OCI-LY3 (cell line): ENCODE measurements around the gene BICDL1.
A peak's percentile ranks its signal among the peaks of the same experiment; 100 is the strongest.

Experiments used
- H2AFZ ChIP-seq: fragments of 200-600, 300-600 bp; shearing (Covaris generic); 2 replicates; pipeline ENCODE4 v1.6.0; 2014; ENCODE audit warnings: antibody characterized with exemption, low read depth, low read length
- H3K27ac ChIP-seq: fragments of 200-600, 300-600 bp; sonication (generic); 2 replicates; pipeline ENCODE4 v1.5.1; 2014; ENCODE audit warnings: mild to moderate bottlenecking, low read length, moderate library complexity, mixed read lengths
- H3K27me3 ChIP-seq: fragments of 200-600, 300-600 bp; sonication (generic); 2 replicates; pipeline ENCODE4 v1.6.1; 2014; ENCODE audit warnings: low read depth, low read length, mixed read lengths
- H3K36me3 ChIP-seq: fragments of 200-600, 300-600 bp; sonication (generic); replicated peaks from 2 replicates; pipeline ENCODE3; 2014; ENCODE audit warnings: low read depth, low read length, mixed read lengths
- H3K4me1 ChIP-seq: fragments of 300-600, 200-600 bp; sonication (generic); 2 replicates; pipeline ENCODE4 v1.6.1; 2014; ENCODE audit warnings: low read length, mixed read lengths
- H3K4me2 ChIP-seq: fragments of 200-600, 300-600 bp; sonication (generic); 2 replicates; pipeline ENCODE4 v1.6.1; 2014; ENCODE audit warnings: low read length, mixed read lengths
- H3K4me3 ChIP-seq: fragments of 300-600, 200-600 bp; sonication (generic); 2 replicates; pipeline ENCODE4 v1.5.1; 2014; ENCODE audit warnings: antibody characterized with exemption, mild to moderate bottlenecking, low read length, moderate library complexity
- H3K79me2 ChIP-seq: fragments of 300-600, 200-600 bp; shearing (Covaris generic); 2 replicates; pipeline ENCODE4 v1.6.1; 2014; ENCODE audit warnings: mild to moderate bottlenecking, low read length, mixed read lengths
- H3K9ac ChIP-seq: fragments of 300-600, 200-600 bp; shearing (Covaris generic); 2 replicates; pipeline ENCODE4 v1.6.0; 2014; ENCODE audit warnings: mild to moderate bottlenecking, low read length, moderate library complexity
- H3K9me3 ChIP-seq: fragments of 200-600, 300-600 bp; shearing (Covaris generic); 2 replicates; pipeline ENCODE4 v1.6.1; 2014; ENCODE audit warnings: low read length, mixed read lengths; ENCODE audit not compliant: insufficient read depth
- H4K20me1 ChIP-seq: fragments of 200-600, 300-600 bp; sonication (generic); 2 replicates; pipeline ENCODE4 v1.6.1; 2016; ENCODE audit warnings: low read length, mixed read lengths; ENCODE audit not compliant: insufficient read depth
- EZH2phosphoT487 ChIP-seq: fragments of 200-600 bp; shearing (Covaris generic); IDR thresholded peaks from 2 replicates; pipeline ENCODE4 v1.6.1; 2018; ENCODE audit warnings: antibody characterized with exemption, mixed run types, low read depth
- TF ChIP-seq, protein P1 (sequence below): fragments of 200-600, 300-600 bp; sonication (generic); IDR thresholded peaks from 2 replicates; pipeline ENCODE4 v1.5.1; 2014; ENCODE audit warnings: antibody characterized with exemption, low read length, low read depth

BICDL1 gene

DNA sequence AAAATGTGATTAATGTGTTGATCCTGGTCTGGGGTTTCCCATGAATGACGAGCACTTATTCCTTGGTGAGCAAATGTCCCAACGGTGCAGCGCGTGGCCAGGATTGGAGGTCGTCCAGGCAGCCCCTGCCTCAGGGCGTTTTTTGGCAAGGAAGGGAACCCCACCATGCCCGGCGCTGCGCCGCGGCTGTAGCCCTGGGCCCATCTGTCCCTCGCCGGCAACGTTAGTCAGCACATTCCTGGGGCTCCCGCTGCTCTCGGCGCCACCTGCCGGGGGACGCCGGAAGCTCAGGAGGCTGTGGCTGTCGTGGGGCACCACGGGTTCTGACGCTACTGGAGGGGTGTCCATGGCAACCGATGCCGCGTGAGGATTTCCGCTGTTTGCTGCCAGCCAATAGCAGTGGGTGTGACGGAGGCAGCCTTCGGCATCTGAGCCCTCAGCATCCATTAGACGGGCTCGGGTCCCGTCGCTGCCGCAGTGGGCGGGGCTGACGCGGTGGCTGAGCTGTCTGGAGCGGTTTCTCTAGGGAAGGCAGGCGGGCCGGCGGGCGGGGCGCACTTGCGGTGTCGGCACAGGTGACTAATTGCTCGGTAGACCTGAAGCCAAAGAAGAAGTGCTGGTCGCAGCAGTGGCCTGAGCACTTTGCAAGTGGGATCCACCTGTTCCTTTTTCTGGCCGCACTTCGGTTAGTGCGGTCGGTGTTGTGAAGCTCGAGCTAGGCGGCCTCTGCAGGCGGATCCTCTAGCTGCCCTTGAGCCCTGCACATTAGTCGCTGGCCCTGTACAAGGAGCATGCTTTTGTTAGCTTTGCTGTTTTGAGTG is 98.0 kb downstream of the BICDL1 start:
- Histone ChIP-seq H3K9me3 (no peaks in the 10 kb centered on the region), H3K4me3 (peak overlapping the region; percentile 76), H3K9ac (peak overlapping the region; percentile 65), H3K27me3 (no peaks in the 10 kb centered on the region), H3K4me2 (peak overlapping the region; percentile 88), H4K20me1 (no peaks in the 10 kb centered on the region), H2AFZ (peak overlapping the region; percentile 62), H3K4me1 (peaks cover 12% of the 10 kb centered on the region), H3K36me3 (peaks cover 9% of the 10 kb centered on the region), H3K27ac (no peak overlapping the region), H3K79me2 (no peaks in the 10 kb centered on the region)
- no peak for TF ChIP-seq EZH2phosphoT487
- TF ChIP-seq, protein P1, sequence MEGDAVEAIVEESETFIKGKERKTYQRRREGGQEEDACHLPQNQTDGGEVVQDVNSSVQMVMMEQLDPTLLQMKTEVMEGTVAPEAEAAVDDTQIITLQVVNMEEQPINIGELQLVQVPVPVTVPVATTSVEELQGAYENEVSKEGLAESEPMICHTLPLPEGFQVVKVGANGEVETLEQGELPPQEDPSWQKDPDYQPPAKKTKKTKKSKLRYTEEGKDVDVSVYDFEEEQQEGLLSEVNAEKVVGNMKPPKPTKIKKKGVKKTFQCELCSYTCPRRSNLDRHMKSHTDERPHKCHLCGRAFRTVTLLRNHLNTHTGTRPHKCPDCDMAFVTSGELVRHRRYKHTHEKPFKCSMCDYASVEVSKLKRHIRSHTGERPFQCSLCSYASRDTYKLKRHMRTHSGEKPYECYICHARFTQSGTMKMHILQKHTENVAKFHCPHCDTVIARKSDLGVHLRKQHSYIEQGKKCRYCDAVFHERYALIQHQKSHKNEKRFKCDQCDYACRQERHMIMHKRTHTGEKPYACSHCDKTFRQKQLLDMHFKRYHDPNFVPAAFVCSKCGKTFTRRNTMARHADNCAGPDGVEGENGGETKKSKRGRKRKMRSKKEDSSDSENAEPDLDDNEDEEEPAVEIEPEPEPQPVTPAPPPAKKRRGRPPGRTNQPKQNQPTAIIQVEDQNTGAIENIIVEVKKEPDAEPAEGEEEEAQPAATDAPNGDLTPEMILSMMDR = peak; percentile 85

DNA sequence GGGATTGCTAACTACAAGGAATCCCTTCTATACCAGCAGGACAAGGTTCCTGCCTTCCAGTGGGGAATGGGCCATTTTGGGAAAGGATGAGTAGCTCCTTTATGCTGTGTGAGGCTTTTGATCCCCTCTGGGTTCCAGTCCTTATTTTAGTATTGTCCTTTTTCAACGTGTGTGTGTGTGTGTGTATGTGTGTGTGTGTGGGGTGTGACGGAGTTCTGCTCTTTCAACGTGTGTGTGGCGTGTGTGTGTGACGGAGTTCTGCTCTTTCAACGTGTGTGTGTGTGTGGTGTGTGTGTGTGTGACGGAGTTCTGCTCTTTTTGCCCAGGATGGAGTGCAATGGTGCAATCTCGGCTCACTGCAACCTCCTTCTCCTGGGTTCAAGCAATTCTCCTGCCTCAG is 100.1 kb downstream of the BICDL1 start:
- Histone ChIP-seq H3K4me3 (no peak overlapping the region), H2AFZ (no peak overlapping the region), H3K9me3 (no peaks in the 10 kb centered on the region), H3K36me3 (peaks cover 9% of the 10 kb centered on the region), H4K20me1 (no peaks in the 10 kb centered on the region), H3K27me3 (no peaks in the 10 kb centered on the region), H3K27ac (no peak overlapping the region), H3K9ac (no peak overlapping the region), H3K4me2 (no peak overlapping the region), H3K79me2 (no peaks in the 10 kb centered on the region), H3K4me1 (peaks cover 12% of the 10 kb centered on the region)
- TF ChIP-seq, protein P1 = no peak
- TF ChIP-seq EZH2phosphoT487 = no peak

DNA sequence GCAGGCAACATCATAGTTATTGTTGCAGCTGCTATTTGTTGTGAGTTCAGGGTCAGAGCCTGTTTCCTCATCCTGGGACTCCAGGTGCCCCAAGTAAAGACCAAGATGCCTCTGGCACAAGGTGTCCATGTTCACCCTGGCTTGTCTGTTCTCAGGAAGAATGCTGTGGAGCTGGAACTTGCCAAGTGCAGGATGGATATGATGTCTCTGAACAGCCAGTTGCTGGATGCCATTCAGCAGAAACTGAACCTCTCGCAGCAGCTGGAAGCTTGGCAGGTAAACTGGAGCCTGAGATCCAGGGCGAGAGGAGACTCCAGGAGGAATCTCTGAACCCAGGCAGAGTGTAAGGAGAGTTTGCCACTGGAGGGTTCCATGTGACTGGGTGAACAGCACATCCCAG is 100.8 kb downstream of the BICDL1 start:
- peaks cover 13% of the 10 kb centered on the region for H3K36me3 ChIP-seq
- H3K4me3 ChIP-seq = no peak overlapping the region
- no peak overlapping the region for H3K9ac ChIP-seq
- no peaks in the 10 kb centered on the region for H4K20me1 ChIP-seq
- H3K27me3 ChIP-seq = no peaks in the 10 kb centered on the region
- no peaks in the 10 kb centered on the region for H3K9me3 ChIP-seq
- no peak overlapping the region for H2AFZ ChIP-seq
- TF ChIP-seq, protein P1 = no peak
- peaks cover 12% of the 10 kb centered on the region for H3K4me1 ChIP-seq
- no peak overlapping the region for H3K27ac ChIP-seq
- no peaks in the 10 kb centered on the region for H3K79me2 ChIP-seq
- no peak overlapping the region for H3K4me2 ChIP-seq

DNA sequence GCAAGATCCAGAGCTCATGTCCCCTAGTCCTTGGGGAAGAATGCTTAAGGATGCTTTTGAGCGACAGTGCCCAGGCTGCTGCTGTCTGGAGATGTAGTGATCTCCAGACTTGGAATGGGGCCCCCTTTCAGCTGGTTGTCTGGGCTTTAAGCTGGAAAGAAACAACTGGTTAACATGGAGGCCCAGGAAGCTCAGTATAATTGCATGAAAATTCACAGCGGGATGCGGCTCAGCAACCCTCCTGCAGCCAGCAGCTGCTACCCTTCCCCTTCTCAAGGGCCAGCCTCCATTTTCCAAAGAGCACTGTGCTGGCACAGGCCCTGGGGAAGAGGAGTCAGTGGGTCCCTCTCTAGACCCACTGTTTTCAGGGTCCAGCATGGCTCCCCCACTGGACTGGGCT is 101.2 kb downstream of the BICDL1 start:
- Histone ChIP-seq H3K4me1 (peaks cover 12% of the 10 kb centered on the region), H3K4me3 (no peak overlapping the region), H3K36me3 (peaks cover 14% of the 10 kb centered on the region), H4K20me1 (no peaks in the 10 kb centered on the region), H2AFZ (no peak overlapping the region), H3K79me2 (no peaks in the 10 kb centered on the region), H3K4me2 (no peak overlapping the region), H3K9ac (no peak overlapping the region), H3K27ac (no peak overlapping the region), H3K9me3 (no peaks in the 10 kb centered on the region), H3K27me3 (no peaks in the 10 kb centered on the region)
- TF ChIP-seq, protein P1 = no peak
- no peak for TF ChIP-seq EZH2phosphoT487
